Nephron (organoid): Measurements from ENCODE around the gene KPNA6.
A peak's percentile ranks its signal among the peaks of the same experiment; 100 is the strongest.

ENCODE experiments used
- H3K27ac Mint-ChIP-seq, 3 experiments: 2 replicates each; pipeline ENCODE4 v1.8.0; 2020; ENCODE audit warnings: mixed read lengths in 3 of 3, mild to moderate bottlenecking in 2 of 3, moderate library complexity in 1 of 3
- H3K27me3 Mint-ChIP-seq: 2 replicates; pipeline ENCODE4 v1.8.0; 2021; ENCODE audit warnings: low read depth, mild to moderate bottlenecking, moderate library complexity, mixed read lengths
- H3K36me3 Mint-ChIP-seq: 2 replicates; pipeline ENCODE4 v1.8.0; 2020; ENCODE audit warnings: low read depth, mixed read lengths
- H3K4me1 Mint-ChIP-seq: 2 replicates; pipeline ENCODE4 v1.8.0; 2020; ENCODE audit warnings: mixed read lengths
- H3K4me3 Mint-ChIP-seq, 3 experiments: 2 replicates each; pipeline ENCODE4 v1.8.0; 2020; ENCODE audit warnings: mild to moderate bottlenecking in 3 of 3, mixed read lengths in 3 of 3, moderate library complexity in 2 of 3
- H3K9me3 Mint-ChIP-seq: 2 replicates; pipeline ENCODE4 v1.8.0; 2020; ENCODE audit warnings: mixed read lengths
- TF ChIP-seq, protein P1 (sequence below), 3 experiments: fragments of 200-600 bp; sonication (generic); IDR thresholded peaks; one replicate each; pipeline ENCODE4 v1.5.0; 2021; ENCODE audit warnings: antibody characterized with exemption in 3 of 3; ENCODE audit not compliant: unreplicated experiment in 3 of 3

KPNA6 gene

DNA sequence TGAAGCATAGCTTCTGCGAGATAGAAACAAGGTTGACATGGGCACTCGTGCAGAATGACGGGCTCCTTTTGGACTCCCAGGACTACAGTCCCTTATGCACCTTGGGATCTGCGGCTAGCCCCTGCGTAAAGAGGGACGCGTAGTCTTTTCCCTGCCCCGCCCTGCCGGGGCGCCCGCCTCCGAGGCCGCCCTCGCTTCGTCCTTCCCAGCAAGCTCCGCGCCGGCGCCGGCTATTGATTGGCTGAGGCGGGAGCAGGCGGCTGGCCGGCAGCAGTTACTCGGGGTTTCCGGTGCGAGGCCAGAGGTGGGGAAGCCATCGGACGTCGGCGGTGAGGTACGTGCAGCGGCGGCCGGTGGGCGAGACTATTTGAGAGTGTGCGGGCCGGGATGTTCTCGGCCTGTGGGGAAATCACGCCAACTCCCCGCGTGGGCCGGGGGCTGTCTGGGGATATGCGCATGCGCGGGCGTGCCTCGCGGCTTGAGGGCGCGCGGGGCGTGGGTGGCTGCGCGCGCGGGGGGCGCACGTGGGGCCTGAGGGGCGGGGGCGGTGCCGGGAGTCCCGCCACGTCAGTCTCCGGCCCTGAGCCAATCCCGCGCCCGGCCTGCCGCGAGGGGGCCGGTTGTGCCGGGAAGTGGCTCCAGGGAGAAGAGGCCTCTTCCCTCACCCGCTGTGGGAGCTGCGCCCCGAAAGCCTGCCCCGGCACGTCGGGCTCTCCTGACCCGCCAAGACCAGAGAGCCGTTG, 71.8 kb downstream of the KPNA6 start, which contains the start of gene TXLNA:
TXLNA (plus strand) TSS at position 233 of the 743 bp plus-strand sequence. CDS start 671 bp downstream, outside the sequence.
- Mint-ChIP-seq H3K27me3 (no peaks in the 10 kb centered on the region), H3K4me3 (peak within 1 kb of the TSS; percentile 94 to 96 (median 95)), H3K27ac (peak within 1 kb of the TSS; percentile 98 to 99 (median 98)), H3K9me3 (no peaks in the 10 kb centered on the region), H3K36me3 (peaks cover 39% of the 10 kb centered on the region), H3K4me1 (peaks cover 26% of the 10 kb centered on the region)
- TF ChIP-seq, protein P1, sequence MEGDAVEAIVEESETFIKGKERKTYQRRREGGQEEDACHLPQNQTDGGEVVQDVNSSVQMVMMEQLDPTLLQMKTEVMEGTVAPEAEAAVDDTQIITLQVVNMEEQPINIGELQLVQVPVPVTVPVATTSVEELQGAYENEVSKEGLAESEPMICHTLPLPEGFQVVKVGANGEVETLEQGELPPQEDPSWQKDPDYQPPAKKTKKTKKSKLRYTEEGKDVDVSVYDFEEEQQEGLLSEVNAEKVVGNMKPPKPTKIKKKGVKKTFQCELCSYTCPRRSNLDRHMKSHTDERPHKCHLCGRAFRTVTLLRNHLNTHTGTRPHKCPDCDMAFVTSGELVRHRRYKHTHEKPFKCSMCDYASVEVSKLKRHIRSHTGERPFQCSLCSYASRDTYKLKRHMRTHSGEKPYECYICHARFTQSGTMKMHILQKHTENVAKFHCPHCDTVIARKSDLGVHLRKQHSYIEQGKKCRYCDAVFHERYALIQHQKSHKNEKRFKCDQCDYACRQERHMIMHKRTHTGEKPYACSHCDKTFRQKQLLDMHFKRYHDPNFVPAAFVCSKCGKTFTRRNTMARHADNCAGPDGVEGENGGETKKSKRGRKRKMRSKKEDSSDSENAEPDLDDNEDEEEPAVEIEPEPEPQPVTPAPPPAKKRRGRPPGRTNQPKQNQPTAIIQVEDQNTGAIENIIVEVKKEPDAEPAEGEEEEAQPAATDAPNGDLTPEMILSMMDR (IDR thresholded peaks at IDR 0.05; ENCODE audit: unreplicated experiment in 3 of 3), result peak in 1 of 3 experiments; percentile 9

DNA sequence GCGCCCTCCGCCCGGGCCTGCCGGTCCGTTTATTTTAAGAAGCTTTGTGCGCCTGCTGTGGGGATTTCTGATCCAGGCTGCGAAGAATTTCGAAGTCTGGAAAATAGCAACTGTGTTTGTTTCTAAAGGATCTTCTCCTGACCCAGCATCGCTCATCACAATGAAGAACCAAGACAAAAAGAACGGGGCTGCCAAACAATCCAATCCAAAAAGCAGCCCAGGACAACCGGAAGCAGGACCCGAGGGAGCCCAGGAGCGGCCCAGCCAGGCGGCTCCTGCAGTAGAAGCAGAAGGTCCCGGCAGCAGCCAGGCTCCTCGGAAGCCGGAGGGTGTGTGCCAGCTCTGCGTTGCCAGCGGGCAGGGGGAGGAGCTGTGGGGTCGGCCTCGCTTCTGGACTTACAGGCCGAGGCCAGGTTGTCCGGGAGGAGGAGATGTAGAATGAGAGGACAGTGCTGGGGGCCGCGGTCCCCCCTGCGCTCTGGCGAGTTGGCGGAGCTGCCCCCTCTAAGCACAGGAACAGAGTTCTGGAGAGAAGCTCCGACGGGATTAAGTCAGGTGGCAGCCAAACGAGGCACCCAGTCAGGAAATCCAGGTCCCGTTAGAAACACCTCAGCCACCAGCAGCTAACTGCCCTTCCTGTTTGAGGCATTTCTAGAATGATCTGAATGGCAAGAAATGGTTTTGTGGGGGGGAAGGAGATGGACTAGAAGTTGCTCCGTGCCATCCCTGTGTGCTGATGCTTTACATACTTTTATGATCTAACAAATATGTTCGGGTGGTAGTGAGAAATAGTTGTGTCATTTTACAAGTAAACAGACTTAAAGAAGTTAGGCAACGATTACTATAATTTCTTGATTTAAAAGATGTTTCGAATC, 72.6 kb downstream of the KPNA6 start:
- Mint-ChIP-seq H3K27ac (peak overlapping the region; percentile 98 to 99 (median 98)), H3K27me3 (no peaks in the 10 kb centered on the region), H3K9me3 (no peaks in the 10 kb centered on the region), H3K36me3 (peaks cover 45% of the 10 kb centered on the region), H3K4me1 (peaks cover 32% of the 10 kb centered on the region), H3K4me3 (peak overlapping the region; percentile 94 to 96 (median 95))
- TF ChIP-seq, protein P1 (IDR thresholded peaks at IDR 0.05; ENCODE audit: unreplicated experiment in 3 of 3), result no peak

DNA sequence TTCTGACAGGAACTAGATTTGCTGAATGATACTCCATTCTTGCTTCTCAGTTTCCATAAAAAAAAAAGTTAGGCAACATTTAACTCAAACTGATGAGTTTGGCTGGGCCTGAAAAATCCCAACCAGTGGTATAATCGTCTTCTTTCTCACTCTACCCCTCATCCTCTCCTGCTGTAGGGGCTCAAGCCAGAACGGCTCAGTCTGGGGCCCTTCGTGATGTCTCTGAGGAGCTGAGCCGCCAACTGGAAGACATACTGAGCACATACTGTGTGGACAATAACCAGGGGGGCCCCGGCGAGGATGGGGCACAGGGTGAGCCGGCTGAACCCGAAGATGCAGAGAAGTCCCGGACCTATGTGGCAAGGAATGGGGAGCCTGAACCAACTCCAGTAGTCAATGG, 73.2 kb downstream of the KPNA6 start:
- Mint-ChIP-seq H3K4me1 (peaks cover 33% of the 10 kb centered on the region), H3K27ac (peak overlapping the region; percentile 98 to 99 (median 98)), H3K9me3 (no peaks in the 10 kb centered on the region), H3K36me3 (peaks cover 48% of the 10 kb centered on the region), H3K27me3 (no peaks in the 10 kb centered on the region), H3K4me3 (peak overlapping the region; percentile 94 to 96 (median 95))
- TF ChIP-seq, protein P1 (IDR thresholded peaks at IDR 0.05; ENCODE audit: unreplicated experiment in 3 of 3), result no peak

DNA sequence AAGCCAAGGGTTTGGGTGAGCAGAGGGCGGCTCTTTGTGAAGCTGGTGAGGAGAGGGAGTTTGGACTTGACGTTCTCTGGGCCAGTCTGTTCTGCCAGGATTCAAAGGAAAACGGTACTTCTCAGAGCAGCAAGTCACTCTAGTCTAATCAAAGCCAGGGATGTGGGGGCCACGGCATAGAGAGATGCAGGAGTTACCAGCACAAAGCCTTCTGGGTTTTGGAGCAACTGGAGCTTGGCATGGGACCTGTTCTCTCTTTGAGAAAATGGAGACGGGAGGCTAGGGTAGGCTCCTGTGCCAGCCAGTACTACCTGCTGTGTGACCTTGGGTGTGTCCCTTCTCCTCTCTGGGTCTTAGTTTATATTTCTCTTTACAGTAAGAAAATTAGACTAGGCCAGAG, 73.7 kb downstream of the KPNA6 start:
- Mint-ChIP-seq H3K4me3 (peak overlapping the region; percentile 94 to 96 (median 95)), H3K27ac (peak overlapping the region; percentile 98 to 99 (median 98)), H3K36me3 (peaks cover 51% of the 10 kb centered on the region), H3K4me1 (peaks cover 38% of the 10 kb centered on the region), H3K9me3 (no peaks in the 10 kb centered on the region), H3K27me3 (no peaks in the 10 kb centered on the region)
- TF ChIP-seq, protein P1 (IDR thresholded peaks at IDR 0.05; ENCODE audit: unreplicated experiment in 3 of 3), result no peak

DNA sequence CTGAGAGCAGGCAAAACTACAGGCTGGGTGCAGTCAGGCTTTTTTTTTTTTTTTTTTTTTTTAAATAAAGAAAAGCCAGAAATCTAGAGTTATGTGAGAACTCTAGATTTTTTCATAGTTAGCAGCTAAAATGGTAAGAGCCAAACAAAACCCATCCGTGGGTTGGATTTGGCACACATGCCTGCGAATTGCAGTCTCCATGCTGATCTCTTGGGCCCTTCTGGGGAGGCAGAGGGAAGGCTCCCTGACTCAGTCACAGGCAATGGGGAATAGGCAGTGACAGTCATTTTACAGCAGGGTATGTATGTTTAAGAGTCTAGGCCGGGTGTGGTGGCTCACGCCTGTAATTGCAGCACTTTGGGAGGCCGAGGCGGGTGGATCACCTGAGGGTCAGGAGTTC, 74.2 kb downstream of the KPNA6 start:
- Mint-ChIP-seq H3K4me3 (peak overlapping the region; percentile 27 to 72 (median 59)), H3K27ac (no peak overlapping the region), H3K4me1 (peaks cover 39% of the 10 kb centered on the region), H3K27me3 (no peaks in the 10 kb centered on the region), H3K36me3 (peaks cover 51% of the 10 kb centered on the region), H3K9me3 (no peaks in the 10 kb centered on the region)
- TF ChIP-seq, protein P1 (IDR thresholded peaks at IDR 0.05; ENCODE audit: unreplicated experiment in 3 of 3), result no peak
